ES-I3 (cell line): ENCODE measurements around the gene DCTN1.
A peak's percentile ranks its signal among the peaks of the same experiment; 100 is the strongest.
"Not testable (repeated sequence)": the region's sequence is repeated elsewhere in the genome, so short reads cannot be mapped to it uniquely, and the experiment has no call there.

Experiments
- H3K36me3 ChIP-seq: 2 replicates; pipeline ENCODE4 v1.6.1; 2013; ENCODE audit warnings: mild to moderate bottlenecking, low read length, control low read depth, moderate library complexity; ENCODE audit not compliant: insufficient read depth
- H3K4me1 ChIP-seq: 2 replicates; pipeline ENCODE4 v1.6.1; 2013; ENCODE audit warnings: mild to moderate bottlenecking, control low read depth, low read length; ENCODE audit not compliant: insufficient read depth
- H3K9ac ChIP-seq: 2 replicates; pipeline ENCODE4 v1.6.1; 2013; ENCODE audit warnings: low read depth, mild to moderate bottlenecking, low read length, moderate library complexity
- H3K9me3 ChIP-seq: 2 replicates; pipeline ENCODE4 v1.6.1; 2013; ENCODE audit warnings: mild to moderate bottlenecking, low read length, moderate library complexity; ENCODE audit not compliant: control insufficient read depth, insufficient read depth

DCTN1 gene

DNA sequence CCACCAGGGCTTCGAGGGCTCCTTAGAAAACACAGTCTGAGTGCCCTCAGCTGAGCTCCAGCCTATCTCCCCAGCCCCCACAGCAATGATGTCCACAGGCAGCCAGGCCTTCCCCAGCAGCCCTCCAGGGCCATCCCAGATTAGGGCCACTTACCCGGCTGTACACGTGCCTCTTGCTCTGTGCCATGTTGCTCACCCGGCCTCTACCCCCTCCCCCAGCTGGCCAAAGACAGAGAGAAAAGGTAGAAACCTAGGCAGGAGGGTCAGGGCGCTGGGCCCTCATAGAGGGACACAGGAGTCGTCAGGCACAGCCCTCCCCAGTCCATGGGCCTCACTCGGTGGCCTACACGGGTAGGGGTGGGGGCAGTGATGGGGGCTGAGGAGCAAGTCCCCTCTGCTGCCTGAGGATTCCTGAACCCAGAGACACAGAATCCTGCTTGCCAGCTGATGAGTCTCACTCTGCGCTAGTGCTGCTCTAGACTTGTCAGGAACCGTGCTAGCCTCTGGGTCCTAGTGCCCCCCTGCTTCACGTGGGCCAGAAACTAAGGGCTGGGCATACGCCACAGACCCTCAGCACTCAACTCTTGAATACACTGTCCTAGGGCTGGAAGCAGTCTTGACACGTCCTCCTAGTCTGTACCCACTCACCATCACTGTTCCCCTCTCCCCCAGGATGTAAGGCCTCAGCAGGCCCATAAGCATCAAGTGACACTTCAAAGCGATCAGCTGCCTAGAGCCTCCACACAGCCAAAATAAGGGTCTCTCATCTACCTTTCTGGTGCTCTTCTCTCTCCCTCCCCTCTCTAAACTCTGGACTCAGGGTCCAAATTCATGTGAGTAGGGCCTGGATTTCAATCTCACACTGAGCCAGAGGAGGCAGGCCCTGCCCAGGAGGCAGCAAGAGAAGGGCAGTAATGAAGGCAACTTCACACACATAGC lies at the start of gene DCTN1:
DCTN1 (minus strand) TSS at position 461 of the 939 bp plus-strand sequence; CDS start at position 187, 274 bp downstream.
- peaks cover 9% of the 10 kb centered on the region; the same call in 1 of the 2 replicates for H3K4me1 ChIP-seq
- H3K36me3 ChIP-seq: peaks cover 10% of the 10 kb centered on the region
- peak within 1 kb of the TSS; percentile 37; the same call in 1 of the 2 replicates for H3K9ac ChIP-seq
- H3K9me3 ChIP-seq: no peaks in the 10 kb centered on the region

DNA sequence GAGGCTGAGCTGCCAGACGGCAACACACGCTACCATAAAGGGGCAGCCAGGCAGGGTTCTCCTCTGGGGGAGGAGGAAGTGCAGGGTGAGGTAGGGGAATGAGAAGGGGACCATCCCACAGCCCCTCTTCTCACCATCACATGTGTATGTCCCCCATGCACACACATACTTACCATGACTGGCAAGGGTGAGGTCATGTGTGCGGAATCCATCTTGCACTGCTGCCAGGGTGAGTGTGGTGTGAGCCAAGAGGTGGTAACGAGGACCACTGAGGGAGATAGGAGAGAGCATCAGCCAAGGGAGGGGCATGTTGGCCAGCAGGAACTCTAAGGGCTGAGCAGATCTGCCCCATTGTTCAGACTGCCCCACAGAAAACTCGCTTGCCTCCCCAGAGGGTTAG lies 48.6 kb upstream of the DCTN1 start:
- no peak overlapping the region for H3K9ac ChIP-seq
- 0 out of 2 replicates have a peak, but pooled peaks cover 3% of the 10 kb centered on the region for H3K4me1 ChIP-seq
- H3K9me3 ChIP-seq: no peaks in the 10 kb centered on the region
- H3K36me3 ChIP-seq: peaks cover 20% of the 10 kb centered on the region

DNA sequence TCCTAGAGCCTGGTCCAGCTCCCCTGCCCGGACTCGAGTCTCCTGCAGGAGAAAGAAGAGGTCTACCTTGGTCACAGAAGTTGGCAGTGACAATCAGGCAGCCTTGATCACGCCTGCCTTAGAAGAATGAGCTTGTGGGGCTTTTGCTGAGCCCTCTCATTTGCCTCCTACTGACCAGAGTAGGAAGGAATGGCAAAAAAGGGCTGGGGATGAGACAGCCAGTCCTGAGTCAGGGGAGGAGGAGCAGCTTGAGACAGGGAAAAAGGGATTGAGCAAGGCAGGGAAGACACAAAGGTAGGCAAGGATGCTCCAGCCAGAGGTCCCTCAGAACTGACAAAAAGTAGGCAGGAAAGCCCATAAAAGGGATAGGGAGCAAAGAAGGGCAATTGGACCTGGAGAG lies 47.4 kb upstream of the DCTN1 start:
- peaks cover 20% of the 10 kb centered on the region for H3K36me3 ChIP-seq
- 0 out of 2 replicates have a peak, but pooled peaks cover 3% of the 10 kb centered on the region for H3K4me1 ChIP-seq
- H3K9ac ChIP-seq: no peak overlapping the region
- no peaks in the 10 kb centered on the region for H3K9me3 ChIP-seq

DNA sequence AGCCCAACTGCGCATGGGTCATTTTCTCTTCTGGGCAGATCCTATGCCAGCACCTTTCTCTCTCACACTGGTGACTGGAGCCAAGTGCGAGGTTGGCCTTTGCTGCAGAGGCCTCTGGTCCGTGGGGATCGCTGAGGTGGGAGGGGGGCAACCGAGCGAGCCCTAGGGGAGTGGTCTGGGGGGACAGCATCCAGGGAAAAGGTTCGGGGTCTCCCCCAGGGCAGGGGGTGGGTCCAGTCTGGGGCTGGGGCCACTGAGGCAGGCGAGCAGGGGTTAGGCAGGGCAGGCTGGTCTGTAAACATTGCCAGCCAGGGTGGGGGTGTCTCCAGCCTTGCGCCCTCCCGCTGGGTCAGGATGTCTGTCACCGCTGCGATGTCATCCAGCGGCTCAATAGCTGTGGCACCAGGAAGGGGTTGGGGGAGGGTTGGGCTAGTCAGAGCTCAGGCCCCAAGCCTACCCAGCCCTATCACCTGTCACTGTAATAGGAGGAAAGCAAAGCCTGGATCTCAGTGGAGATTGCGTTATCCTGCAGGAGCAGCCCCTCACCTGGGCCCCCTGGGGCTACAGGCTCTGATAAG lies 46.2 kb upstream of the DCTN1 start:
- Histone ChIP-seq H3K9ac (no peak overlapping the region), H3K36me3 (peaks cover 12% of the 10 kb centered on the region), H3K4me1 (0 out of 2 replicates have a peak, but pooled peaks cover 3% of the 10 kb centered on the region), H3K9me3 (no peaks in the 10 kb centered on the region)

DNA sequence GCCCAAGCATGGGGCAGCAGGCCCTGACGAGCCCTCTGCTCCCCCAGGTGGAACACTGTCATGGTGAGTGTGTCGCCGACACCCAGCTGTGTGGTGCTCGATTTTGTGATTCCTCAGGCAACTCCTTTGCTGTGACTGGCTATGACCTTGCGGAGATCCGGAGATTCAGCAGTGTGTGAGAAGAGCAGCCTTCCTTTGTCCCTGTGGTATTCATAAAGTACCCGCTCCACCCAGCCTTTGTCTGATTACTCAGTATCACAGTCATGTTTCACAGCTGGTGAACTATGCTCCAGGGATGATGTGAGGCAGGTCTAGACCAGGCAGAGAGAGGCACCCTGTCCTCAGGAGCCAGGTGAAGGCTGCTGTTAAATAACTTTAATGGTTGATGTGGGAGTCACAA lies 45.4 kb upstream of the DCTN1 start:
- no peaks in the 10 kb centered on the region for H3K9me3 ChIP-seq
- H3K4me1 ChIP-seq: 0 out of 2 replicates have a peak, but pooled peaks cover 3% of the 10 kb centered on the region
- H3K36me3 ChIP-seq: peaks cover 10% of the 10 kb centered on the region
- H3K9ac ChIP-seq: no peak overlapping the region

DNA sequence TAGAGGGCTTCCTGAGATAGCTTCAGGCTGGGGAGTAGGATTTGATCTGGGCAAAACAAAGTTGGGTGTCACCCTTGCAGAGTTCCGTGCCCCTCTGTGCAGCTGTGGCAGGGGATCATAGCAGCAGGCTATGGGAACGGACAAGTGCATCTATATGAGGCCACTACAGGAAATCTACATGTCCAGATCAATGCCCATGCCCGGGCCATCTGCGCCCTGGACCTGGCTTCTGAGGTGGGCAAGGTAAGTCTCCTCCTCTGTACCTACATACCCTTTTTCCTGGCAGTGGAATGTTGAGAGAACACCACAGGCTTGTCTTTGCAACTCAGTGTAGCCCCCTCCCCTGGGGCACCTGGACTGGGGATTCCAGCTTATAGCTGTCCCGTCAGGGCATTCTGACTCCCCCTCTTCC lies 44.9 kb upstream of the DCTN1 start:
- Histone ChIP-seq H3K36me3 (peaks cover 10% of the 10 kb centered on the region), H3K9ac (no peak overlapping the region), H3K9me3 (no peaks in the 10 kb centered on the region), H3K4me1 (0 out of 2 replicates have a peak, but pooled peaks cover 3% of the 10 kb centered on the region)

DNA sequence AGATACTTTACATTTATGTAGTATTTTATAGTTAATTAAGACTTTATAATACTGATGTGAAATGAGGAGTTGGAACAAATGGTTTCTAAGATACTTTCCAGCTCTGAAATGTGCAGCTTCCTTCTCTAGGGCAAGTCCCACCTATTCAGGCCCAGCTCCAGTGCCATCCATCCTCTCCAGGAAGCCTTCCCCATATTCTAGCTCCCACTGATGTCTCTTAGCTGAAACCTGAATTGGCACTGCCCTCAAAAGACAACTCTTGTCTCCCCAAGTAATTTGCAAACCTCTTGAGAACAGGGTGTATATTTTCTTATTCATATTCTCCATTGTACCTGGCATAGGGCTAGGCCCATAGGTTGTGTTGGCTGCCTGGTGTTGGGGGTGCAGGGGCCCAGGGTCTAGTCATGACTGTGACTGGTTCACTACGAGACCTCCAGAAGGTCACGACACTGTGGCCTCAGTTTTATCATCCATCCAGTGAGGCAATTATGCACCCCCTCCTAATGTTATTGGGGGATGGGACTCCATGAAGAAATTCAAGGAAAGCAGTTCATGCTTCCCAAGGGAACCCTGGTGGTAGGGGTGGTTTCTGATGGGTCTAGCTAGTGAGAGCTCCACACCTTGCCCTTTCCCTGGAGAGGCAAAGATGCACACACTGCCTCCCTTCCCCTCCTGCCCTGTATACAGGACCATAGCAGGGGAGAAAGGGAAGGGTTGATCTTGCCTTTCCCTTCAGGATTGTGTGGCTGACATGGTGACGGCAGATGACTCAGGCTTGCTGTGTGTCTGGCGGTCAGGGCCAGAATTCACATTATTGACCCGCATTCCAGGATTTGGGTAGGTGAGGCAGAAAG lies 44.3 kb upstream of the DCTN1 start:
- Histone ChIP-seq H3K4me1 (0 out of 2 replicates have a peak, but pooled peaks cover 3% of the 10 kb centered on the region), H3K9ac (no peak overlapping the region), H3K9me3 (no peaks in the 10 kb centered on the region), H3K36me3 (peaks cover 10% of the 10 kb centered on the region)

DNA sequence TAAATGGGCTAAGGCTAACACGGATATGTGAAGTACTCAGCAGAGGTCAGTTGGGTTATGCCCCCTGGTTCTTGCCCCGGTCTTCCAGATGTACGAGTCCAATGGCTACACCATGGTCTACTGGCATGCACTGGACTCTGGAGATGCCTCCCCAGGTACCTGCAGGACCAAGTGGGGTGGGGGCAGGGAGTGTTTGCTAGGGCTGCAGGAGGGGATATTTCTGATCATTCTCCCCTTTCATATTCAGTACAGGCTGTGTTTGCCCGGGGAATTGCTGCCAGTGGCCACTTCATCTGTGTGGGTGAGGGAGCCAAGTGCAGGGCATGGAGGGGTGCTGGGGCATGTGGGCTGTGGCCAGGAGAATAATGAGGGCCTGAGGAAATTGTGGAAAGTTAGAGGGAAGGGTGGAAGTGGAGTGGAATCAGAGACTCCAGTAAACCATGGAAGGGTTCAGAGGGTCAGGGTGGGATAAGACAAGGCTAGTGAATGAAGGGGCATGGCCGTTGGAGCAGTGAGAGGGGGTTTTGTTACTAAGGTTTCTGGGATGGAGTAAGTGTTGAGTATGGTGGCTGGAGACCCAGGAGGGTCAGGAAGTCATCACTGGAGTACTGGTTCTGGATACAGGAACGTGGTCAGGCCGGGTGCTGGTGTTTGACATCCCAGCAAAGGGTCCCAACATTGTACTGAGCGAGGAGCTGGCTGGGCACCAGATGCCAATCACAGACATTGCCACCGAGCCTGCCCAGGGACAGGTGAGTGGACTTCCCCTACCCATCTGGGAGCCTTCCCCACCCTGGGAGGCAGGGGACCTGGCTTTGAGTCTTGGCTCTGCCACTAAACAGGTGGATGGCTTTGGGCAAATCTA lies 43.4 kb upstream of the DCTN1 start:
- Histone ChIP-seq H3K4me1 (0 out of 2 replicates have a peak, but pooled peaks cover 3% of the 10 kb centered on the region), H3K9me3 (no peaks in the 10 kb centered on the region), H3K9ac (no peak overlapping the region), H3K36me3 (peaks cover 8% of the 10 kb centered on the region)

DNA sequence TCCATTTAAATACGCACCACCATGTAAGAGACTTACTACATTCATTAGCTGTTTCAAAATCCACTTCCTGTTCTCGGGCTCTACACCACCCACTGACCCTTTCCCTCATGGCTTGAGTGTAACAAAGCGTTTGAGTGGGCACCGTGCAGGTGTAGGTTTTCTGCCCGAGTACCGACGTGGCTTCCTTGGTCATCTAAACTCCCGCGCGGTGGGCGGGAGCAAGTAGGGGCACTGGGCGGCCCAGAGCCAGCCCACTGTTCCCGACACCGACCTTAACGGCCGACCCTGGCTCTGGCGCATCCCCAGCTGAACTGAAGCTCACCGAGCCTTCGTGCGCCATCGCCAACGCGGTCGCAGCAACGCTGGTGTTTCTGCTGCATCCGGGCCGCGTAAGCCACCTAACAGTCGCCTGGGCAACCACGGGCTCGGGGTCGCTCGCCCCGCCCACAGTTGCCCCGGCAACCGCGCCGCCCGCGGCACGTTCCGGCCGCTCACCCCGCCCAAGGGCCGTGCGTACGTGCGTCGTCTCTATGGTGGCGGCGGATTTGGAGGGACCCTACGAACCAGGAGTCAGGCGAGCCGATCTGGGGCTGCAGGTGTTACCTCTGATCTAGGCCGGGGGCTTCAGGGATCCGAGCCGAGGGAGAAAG lies 41.2 kb upstream of the DCTN1 start, which contains the start of the genes C2orf81 and WDR54:
C2orf81 (minus strand) TSS at position 399 of the 650 bp plus-strand sequence; CDS start at position 340, 59 bp downstream.
WDR54 (plus strand) TSS at position 510 of the 650 bp plus-strand sequence. CDS start 424 bp downstream, outside the sequence.
- no peaks in the 10 kb centered on the region for H3K4me1 ChIP-seq

DNA sequence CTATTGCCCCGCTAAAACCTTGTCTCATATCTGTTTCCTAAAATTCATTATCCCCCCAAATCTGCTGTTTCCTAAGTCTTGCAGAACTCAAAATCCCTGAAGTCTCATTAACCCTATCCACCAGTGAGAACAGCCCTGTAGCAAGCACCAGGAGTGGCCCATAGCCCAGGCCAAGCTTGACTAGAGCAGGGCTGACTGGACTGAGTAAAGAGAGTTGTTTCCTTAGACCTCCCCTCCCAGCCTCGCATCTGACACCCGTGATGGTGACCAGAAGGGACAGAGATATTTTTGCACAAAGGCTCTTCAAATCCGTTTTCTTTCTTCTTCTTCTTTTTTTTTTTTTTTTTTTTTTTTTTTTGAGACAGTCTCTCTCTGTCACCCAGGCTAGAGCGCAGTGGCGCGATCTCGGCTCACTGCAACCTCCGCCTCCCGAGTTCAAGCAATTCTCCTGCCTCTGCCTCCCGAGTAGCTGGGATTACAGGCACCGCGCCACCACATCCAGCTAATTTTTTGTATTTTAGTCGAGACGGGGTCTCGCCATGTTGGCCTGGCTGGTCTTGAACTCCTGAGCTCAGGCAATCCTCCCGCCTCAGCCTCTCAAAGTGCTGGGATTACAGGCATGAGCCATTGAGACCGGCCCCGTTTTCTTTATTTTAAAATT lies 40.5 kb upstream of the DCTN1 start:
- H3K4me1 ChIP-seq, H3K36me3 ChIP-seq, H3K9me3 ChIP-seq: not testable (repeated sequence)
- peak overlapping the region; percentile 86; the same call in 1 of the 2 replicates for H3K9ac ChIP-seq

More for the DNA sequence above, 41.2 kb upstream of the DCTN1 start, which contains the start of the genes C2orf81 and WDR54:
- Histone ChIP-seq H3K9me3 (no peaks in the 10 kb centered on the region), H3K36me3 (no peaks in the 10 kb centered on the region), H3K9ac (peak within 1 kb of the TSS; percentile 86)

DNA sequence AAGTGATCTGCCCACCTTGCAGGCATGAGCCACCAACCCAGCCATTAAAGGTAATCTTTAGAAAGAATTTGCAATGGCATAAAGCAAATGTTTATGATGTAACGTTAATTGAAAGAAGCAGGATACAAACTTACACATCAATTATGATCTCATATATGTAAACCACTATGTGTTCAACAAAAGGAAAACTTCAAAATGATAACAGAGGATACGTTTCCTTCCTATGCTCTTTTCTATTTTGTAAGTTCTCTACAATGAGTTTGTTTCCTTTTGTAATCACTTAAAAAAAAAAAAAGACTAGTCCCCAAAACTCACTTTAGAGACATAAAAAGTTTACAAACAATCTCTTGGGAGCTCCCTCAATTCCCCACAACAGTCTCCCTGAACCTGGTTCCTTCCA lies 39.9 kb upstream of the DCTN1 start:
- H3K4me1 ChIP-seq: no peaks in the 10 kb centered on the region; the same call in 1 of the 2 replicates
- H3K36me3 ChIP-seq: no peaks in the 10 kb centered on the region
- H3K9me3 ChIP-seq: no peaks in the 10 kb centered on the region
- H3K9ac ChIP-seq: no peak overlapping the region

DNA sequence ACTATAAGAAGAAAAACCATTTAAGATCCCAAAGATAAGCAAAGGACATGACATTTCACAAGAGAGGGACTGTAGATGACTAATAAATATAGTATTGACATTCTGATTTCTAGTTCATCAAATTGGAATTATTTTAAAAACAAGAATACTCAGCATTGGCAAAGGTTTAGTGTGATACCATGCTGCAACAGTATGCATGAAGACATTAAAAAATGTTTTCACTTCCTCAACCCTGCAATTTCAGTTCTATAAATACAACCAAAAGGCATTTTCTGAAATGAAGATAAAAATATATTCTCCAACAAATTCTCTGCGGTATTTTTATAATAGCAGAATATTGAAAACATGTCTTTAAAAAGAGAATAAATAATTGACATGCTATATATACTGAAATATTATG lies 39.2 kb upstream of the DCTN1 start:
- Histone ChIP-seq H3K36me3 (no peaks in the 10 kb centered on the region), H3K9me3 (no peaks in the 10 kb centered on the region), H3K9ac (no peak overlapping the region), H3K4me1 (no peaks in the 10 kb centered on the region; the same call in 1 of the 2 replicates)
